T47D (cell line): Measurements from ENCODE around the gene DIO3.

ENCODE experiments used
- DNase-seq, 2 experiments: peaks; one replicate each; pipeline versions ENCODE4 v3.0.0 to v3.0.0-alpha.2; 2011 to 2012; ENCODE audit warnings: low read depth in 1 of 2, low spot score in 1 of 2
- JUND ChIP-seq: IDR thresholded peaks from 2 replicates; pipeline ENCODE4 v1.6.1; 2012; ENCODE audit warnings: low read depth
- in situ Hi-C: cut with HindIII; loops from 2 replicates; pipeline ENCODE4 v1.10.0; 2016; ENCODE audit warnings: low sequenced_read_pairs, low pct_unique_long_range_greater_than_20kb

DIO3 gene

GRCh38 chr14:101602466-101602840 is 41.2 kb downstream of the DIO3 start:
- no peak for TF ChIP-seq JUND
- in situ Hi-C loops, result no loop called here
- no peak for DNase-seq

GRCh38 chr14:101603096-101603495 is 41.8 kb downstream of the DIO3 start:
- in situ Hi-C loops, result no loop called here
- no peak for DNase-seq
- TF ChIP-seq JUND, result no peak

- in situ Hi-C loops, result no loop called here
- TF ChIP-seq JUND, result no peak
- no peak for DNase-seq
These were observed 43.1 kb downstream of the DIO3 start for GRCh38 chr14:101604228-101604934.

GRCh38 chr14:101604935-101605780 is 43.9 kb downstream of the DIO3 start:
- in situ Hi-C loops, result no loop called here
- no peak for DNase-seq
- TF ChIP-seq JUND, result no peak

GRCh38 chr14:101605836-101606235 is 44.5 kb downstream of the DIO3 start:
- in situ Hi-C loops, result no loop called here
- no peak for DNase-seq
- TF ChIP-seq JUND, result no peak
